GM18517 (cell line): ENCODE data around the gene ADAMTS17.

Experiments used
- ATAC-seq: cut with Tn5 transposase; IDR thresholded peaks from one replicate; pipeline ENCODE4 v1.9.1; 2021; ENCODE audit warnings: mild to moderate bottlenecking, moderate library complexity; ENCODE audit not compliant: unreplicated experiment

Gene ADAMTS17

DNA sequence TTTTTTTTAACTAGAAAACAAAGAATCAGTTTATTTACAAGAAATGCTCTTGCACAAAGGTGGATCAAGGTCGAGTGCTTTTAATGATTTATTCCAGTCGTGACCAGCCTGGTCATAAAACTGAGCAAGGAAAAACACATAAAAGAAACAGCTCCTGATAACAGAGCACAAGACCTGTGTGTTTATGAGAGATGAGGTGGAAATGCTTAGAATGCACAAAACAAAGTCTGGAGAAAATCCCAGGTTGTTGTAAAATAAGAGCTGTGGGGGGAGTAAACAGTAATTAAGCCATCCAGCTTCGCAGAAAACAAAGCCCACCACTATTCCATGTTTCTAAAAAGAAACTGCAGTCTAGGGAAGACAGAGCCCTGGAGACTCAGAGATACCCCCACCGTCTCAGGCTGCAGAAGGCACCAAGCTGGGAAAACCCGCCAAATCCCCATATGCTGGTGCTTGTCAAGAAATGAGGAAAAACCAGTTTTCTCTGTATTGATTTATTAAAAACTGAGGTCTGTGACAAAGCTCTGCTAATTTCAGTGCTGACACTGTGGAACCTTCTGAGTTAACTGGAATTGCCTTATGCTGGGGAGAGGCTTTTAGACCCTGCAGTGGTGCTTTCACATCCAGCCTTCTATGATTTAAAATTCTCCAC lies 139.3 kb downstream of the ADAMTS17 start:
- no peak for ATAC-seq

GRCh38 chr15:100201376-100202280 lies 140.1 kb downstream of the ADAMTS17 start:
- no peak for ATAC-seq

DNA sequence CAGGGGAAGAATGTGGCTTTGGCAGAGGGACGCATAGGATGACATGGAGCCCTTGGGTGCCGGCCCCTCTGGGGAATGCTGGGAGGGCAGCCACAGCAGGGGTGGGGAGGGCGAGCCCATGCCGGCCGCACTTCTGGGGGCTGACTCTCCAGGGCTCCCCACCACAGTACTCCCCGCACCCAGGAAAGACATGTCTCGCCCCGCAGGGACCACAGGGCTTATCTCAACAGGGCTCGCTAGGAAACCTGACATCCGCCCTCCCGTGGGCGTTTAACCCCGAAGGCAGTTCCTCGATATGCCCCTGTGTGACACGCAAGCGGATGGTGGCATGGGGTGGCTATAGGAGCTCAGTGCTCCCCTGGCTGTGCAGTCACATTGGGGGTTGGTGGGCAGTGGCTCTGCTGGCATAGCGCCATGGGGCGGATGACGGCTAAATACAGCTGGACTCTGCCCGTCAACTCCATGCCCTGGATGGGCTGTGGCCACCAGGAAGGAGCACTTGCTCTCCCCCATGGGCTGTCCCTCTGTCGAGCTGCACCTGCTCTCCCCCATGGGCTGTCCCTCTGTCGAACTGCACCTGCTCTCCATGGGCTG lies 141.4 kb downstream of the ADAMTS17 start:
- no peak for ATAC-seq

GRCh38 chr15:100199711-100200286 lies 142.0 kb downstream of the ADAMTS17 start:
- no peak for ATAC-seq

DNA sequence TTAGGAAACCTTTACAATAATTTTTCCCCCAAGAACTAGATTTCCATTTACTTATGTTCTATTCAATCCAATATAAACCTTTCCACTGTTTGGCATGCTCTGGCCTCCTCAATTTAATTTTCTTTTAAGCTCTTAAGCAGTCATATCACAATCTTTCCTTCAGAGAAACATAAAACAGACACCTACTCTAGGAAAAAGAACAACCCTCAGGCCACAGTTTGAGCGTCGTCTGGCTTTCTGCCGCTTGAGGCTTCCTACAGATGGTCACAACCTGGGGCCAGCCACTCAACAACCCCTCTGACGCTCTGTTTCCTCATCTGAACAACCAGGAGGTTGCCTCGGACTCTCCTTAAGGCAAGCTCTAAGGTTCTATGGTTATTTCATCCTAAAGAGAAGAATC lies 143.3 kb downstream of the ADAMTS17 start:
- no peak for ATAC-seq

GRCh38 chr15:100196326-100197058 lies 145.3 kb downstream of the ADAMTS17 start:
- no peak for ATAC-seq

DNA sequence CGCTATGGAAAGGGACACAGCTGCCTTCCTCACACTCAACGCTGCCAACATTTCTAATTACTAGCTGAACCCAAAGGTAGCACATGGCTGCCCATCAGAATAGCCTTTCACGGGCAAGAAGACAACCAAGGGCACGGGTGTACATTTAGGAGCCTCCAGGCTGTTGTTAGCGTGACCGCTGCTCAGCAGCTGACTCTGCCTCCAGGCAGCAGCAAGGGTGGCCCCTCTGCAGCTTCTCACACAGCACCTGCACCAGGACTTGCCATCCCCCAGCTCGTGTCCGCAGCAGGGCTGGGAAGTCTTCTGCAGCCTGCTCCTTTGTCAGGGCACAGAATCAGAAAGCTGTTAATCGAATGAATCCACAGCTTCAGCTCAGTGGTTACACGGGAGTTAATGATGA lies 146.8 kb downstream of the ADAMTS17 start:
- no peak for ATAC-seq

GRCh38 chr15:100193277-100193860 lies 148.4 kb downstream of the ADAMTS17 start:
- ATAC-seq: no peak

DNA sequence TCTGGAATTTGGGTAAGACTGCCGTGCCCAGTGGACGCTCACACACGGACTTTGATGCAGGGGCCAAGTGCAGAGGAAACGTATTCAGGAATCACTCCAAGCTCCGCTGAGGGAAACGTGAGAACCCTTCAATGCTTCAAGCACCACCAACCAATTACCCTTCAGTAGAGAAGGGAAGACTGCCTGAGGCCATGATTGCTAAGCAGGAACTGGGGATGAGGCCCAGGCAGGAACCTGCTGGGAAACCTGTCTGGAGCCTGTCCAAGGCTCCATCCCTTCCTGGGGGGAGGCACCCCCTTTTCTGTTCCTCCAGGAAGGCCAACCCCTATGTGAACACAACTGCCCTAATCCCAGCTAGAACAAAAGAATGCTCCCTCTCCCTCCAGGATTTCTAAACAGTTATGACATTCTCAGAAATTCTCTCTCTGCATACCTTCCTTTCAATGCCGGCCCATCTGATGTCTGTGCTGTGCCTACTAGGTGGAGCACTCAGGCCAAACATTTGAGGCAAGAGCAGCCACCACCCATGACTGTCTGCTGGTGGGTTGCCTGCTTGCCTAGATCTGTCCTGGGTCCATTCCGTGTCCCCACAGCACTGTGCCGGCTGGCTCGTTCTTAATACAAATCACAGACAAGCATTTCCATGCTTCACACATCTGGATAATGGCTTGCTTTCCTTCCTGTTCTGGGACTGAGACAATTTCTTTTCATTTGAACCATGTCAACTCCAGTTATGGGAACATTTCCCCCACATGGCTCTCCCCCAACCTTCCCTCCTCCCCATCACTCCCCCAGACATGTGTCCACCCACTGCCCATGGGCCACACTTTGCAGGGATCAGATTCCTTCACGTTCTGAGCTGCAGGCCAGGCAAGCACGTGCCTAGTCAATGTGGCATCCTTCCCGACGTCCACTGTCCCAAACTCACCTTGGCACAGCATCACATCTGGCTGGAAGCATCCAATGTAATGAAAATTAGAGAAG lies 149.4 kb downstream of the ADAMTS17 start:
- no peak for ATAC-seq

GRCh38 chr15:100191161-100191560 lies 150.6 kb downstream of the ADAMTS17 start:
- no peak for ATAC-seq

GRCh38 chr15:100190675-100191074 lies 151.1 kb downstream of the ADAMTS17 start:
- no peak for ATAC-seq

- no peak for ATAC-seq
These were observed 151.9 kb downstream of the ADAMTS17 start for GRCh38 chr15:100189849-100190248.

DNA sequence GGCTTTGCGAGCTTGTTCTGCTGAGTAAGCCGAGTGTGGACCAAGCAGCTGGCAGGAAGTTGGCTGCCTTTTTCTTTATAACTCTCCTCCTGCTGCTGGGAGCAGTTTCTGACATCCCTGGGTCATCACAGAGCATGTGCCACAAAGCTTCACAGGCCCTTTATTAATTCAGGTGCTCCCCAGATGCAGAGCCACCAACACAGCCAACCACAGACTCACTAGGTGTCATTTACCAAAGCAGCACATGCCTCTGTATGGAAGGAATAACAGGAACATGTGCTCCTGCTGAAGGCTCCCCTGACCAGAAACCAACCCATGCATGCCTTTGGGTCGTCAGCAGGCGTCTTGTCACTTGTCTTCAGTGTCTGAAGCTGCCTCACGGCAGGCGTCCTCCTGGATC lies 152.5 kb downstream of the ADAMTS17 start:
- ATAC-seq: no peak

- ATAC-seq: no peak
These were observed 154.1 kb downstream of the ADAMTS17 start for GRCh38 chr15:100187677-100188076.

GRCh38 chr15:100186960-100187359 lies 154.8 kb downstream of the ADAMTS17 start:
- no peak for ATAC-seq

GRCh38 chr15:100186366-100186765 lies 155.4 kb downstream of the ADAMTS17 start:
- ATAC-seq: no peak

- ATAC-seq: no peak
These were observed 157.8 kb downstream of the ADAMTS17 start for GRCh38 chr15:100183921-100184495.

GRCh38 chr15:100180921-100181320 lies 160.9 kb downstream of the ADAMTS17 start:
- ATAC-seq: no peak
